ENCODE data around the gene RERE.

Gene RERE

GRCh38 chr1:8746554-8746953 is 70.9 kb downstream of the RERE start:
- TF ChIP-seq TCF12 (IDR thresholded peaks at IDR 0.05; ENCODE audit: low read depth) (no peak), USF1 (IDR thresholded peaks at IDR 0.05) (no peak), YY1 (IDR thresholded peaks at IDR 0.05; ENCODE audit: low read depth) (no peak), TEAD4 (IDR thresholded peaks at IDR 0.05) (no peak), CREB1 (IDR thresholded peaks at IDR 0.05; ENCODE audit: low read depth) (no peak), NFIC (IDR thresholded peaks at IDR 0.05) (no peak), ZBTB7A (IDR thresholded peaks at IDR 0.05; ENCODE audit: low read depth) (no peak), TAF1 (IDR thresholded peaks at IDR 0.05; ENCODE audit: low read depth) (no peak), RAD21 (IDR thresholded peaks at IDR 0.05; ENCODE audit: low read depth) (no peak), EP300 (IDR thresholded peaks at IDR 0.05; ENCODE audit: borderline replicate concordance) (no peak), EGR1 (IDR thresholded peaks at IDR 0.05) (no peak), FOXM1 (IDR thresholded peaks at IDR 0.05; ENCODE audit: borderline replicate concordance, low read depth) (no peak), CEBPB (IDR thresholded peaks at IDR 0.05) (no peak)
- TF ChIP-seq, protein P1, sequence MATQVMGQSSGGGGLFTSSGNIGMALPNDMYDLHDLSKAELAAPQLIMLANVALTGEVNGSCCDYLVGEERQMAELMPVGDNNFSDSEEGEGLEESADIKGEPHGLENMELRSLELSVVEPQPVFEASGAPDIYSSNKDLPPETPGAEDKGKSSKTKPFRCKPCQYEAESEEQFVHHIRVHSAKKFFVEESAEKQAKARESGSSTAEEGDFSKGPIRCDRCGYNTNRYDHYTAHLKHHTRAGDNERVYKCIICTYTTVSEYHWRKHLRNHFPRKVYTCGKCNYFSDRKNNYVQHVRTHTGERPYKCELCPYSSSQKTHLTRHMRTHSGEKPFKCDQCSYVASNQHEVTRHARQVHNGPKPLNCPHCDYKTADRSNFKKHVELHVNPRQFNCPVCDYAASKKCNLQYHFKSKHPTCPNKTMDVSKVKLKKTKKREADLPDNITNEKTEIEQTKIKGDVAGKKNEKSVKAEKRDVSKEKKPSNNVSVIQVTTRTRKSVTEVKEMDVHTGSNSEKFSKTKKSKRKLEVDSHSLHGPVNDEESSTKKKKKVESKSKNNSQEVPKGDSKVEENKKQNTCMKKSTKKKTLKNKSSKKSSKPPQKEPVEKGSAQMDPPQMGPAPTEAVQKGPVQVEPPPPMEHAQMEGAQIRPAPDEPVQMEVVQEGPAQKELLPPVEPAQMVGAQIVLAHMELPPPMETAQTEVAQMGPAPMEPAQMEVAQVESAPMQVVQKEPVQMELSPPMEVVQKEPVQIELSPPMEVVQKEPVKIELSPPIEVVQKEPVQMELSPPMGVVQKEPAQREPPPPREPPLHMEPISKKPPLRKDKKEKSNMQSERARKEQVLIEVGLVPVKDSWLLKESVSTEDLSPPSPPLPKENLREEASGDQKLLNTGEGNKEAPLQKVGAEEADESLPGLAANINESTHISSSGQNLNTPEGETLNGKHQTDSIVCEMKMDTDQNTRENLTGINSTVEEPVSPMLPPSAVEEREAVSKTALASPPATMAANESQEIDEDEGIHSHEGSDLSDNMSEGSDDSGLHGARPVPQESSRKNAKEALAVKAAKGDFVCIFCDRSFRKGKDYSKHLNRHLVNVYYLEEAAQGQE (IDR thresholded peaks at IDR 0.05; ENCODE audit: low read depth) = no peak
- TF ChIP-seq, protein P2, sequence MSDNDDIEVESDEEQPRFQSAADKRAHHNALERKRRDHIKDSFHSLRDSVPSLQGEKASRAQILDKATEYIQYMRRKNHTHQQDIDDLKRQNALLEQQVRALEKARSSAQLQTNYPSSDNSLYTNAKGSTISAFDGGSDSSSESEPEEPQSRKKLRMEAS (IDR thresholded peaks at IDR 0.05) = no peak

DNA sequence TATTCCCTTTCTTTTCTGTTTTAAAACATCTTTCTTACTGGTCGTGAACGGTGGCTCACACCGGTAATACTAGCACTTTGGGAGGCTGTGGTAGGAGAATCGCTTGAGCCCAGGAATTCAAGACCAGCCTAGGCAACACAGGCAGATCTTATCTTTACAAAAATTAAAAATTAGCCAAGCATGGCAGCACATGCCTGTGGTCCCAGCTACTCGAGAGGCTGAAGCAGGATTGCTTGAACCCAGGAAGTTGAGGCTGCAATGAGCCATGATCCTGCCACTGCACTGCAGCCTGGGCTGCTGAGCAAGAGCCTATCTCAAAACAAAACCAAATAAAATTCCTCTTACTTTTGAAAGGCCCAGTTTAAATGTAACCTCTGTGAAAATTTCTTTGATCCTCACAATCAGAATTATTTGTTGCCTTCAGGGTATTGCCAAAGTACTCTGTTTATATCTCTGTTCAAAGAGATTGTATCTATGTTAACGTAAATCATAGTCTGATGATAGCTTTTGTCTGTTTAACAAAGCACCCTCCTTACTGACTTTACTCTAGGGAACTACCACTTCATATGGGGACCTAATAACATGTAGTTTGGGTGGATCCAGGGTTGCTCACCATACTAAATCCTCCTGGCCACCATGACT is 71.6 kb downstream of the RERE start:
- no peak for TF ChIP-seq CREB1 (IDR thresholded peaks at IDR 0.05; ENCODE audit: low read depth)
- no peak for TF ChIP-seq NFIC (IDR thresholded peaks at IDR 0.05)
- TF ChIP-seq, protein P2 (IDR thresholded peaks at IDR 0.05) = no peak
- no peak for TF ChIP-seq TEAD4 (IDR thresholded peaks at IDR 0.05)

DNA sequence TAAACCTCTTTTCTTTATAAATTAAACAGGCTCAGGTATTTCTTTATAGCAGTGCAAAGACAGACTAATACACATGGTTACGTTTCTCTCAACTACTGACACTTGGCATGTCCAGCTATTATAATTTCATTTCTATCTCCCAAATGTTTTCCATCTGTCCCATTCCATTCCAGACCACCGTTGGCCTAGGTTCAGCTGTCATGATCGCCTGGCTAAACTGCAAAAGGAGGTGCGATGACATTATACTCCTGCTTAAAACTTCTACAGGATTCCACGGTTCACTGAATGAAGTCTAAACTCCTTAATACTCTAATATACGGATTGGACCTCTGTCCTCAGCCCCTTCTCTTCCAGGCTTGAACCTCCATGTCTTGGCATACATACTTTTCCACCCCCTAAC is 72.1 kb downstream of the RERE start:
- no peak for TF ChIP-seq RAD21 (IDR thresholded peaks at IDR 0.05; ENCODE audit: low read depth)

DNA sequence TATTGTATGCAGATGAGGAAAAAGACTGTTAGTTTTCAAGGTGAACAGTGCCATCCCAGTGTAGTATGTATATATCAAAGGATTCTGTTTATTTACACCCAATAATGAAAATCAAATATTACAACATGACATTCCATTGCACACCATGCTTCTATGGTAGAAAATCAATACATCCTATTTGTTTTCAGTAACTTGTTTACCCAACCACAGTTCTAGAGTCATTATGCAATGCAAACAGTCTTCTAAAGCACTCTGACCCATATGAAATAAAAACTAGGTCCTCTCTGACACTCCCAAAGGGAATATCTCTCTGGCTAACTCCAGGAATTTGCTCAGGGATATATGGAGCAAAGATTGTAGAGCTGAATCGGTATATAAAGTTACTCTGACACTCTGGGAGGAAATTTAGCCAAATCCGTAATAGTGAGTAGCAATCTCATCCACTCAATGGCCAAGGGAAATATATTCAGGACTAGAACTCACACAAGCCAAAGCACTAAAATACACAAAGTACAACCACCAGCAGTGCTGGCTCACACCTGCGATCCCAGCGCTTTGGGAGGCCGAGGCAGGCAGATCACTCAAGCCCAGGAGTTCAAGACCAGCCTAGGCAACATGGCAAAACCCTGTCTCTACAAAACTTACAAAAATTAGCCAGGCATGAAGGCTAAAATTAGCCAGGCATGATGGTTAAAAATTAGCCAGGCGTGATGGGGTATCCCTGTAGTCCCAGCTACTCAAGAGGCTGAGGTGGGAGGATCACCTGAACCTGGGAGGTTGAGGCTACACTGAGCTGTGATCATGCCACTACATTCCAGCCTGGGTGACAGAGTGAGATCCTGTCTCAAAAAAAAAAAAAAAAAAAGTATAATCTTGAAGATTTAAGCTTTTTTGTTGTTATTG is 75.2 kb downstream of the RERE start:
- TF ChIP-seq NFIC (IDR thresholded peaks at IDR 0.05) = no peak
- no peak for TF ChIP-seq EP300 (IDR thresholded peaks at IDR 0.05; ENCODE audit: borderline replicate concordance)
- TF ChIP-seq YY1 (IDR thresholded peaks at IDR 0.05; ENCODE audit: low read depth) = no peak
- no peak for TF ChIP-seq USF1 (IDR thresholded peaks at IDR 0.05)
- TF ChIP-seq ZBTB7A (IDR thresholded peaks at IDR 0.05; ENCODE audit: low read depth) = no peak
- TF ChIP-seq, protein P2 (IDR thresholded peaks at IDR 0.05) = no peak
- no peak for TF ChIP-seq EGR1 (IDR thresholded peaks at IDR 0.05)
- no peak for TF ChIP-seq CEBPB (IDR thresholded peaks at IDR 0.05)
- TF ChIP-seq, protein P1 (IDR thresholded peaks at IDR 0.05; ENCODE audit: low read depth) = no peak
- TF ChIP-seq CREB1 (IDR thresholded peaks at IDR 0.05; ENCODE audit: low read depth) = no peak

- TF ChIP-seq CREB1 (IDR thresholded peaks at IDR 0.05; ENCODE audit: low read depth) (no peak), TCF12 (IDR thresholded peaks at IDR 0.05; ENCODE audit: low read depth) (no peak), YY1 (IDR thresholded peaks at IDR 0.05; ENCODE audit: low read depth) (no peak), TEAD4 (IDR thresholded peaks at IDR 0.05) (no peak), EP300 (IDR thresholded peaks at IDR 0.05; ENCODE audit: borderline replicate concordance) (no peak), ZBTB7A (IDR thresholded peaks at IDR 0.05; ENCODE audit: low read depth) (no peak), FOXM1 (IDR thresholded peaks at IDR 0.05; ENCODE audit: borderline replicate concordance, low read depth) (no peak), CEBPB (IDR thresholded peaks at IDR 0.05) (no peak), USF1 (IDR thresholded peaks at IDR 0.05) (no peak), EGR1 (IDR thresholded peaks at IDR 0.05) (no peak), NFIC (IDR thresholded peaks at IDR 0.05) (no peak), RAD21 (IDR thresholded peaks at IDR 0.05; ENCODE audit: low read depth) (no peak), TAF1 (IDR thresholded peaks at IDR 0.05; ENCODE audit: low read depth) (no peak)
- TF ChIP-seq, protein P2 (IDR thresholded peaks at IDR 0.05) = no peak
- TF ChIP-seq, protein P1 (IDR thresholded peaks at IDR 0.05; ENCODE audit: low read depth) = no peak
Observed at GRCh38 chr1:8740034-8740449, 77.4 kb downstream of the RERE start.

All from Ishikawa (cell line).